GM12878 (cell line): ENCODE results near the gene AGAP2. TPM values are rescaled to one million over a fixed set of nuclear protein-coding genes. Genes with fewer than 3 reads are reported as not detected.

ENCODE experiments used
- CBX3 ChIP-seq: fragments of 200-600 bp; sonication (generic); IDR thresholded peaks from 2 replicates; pipeline ENCODE4 v1.6.1; 2016; ENCODE audit warnings: low read depth, borderline replicate concordance
- EP300 ChIP-seq, 2 experiments: fragments of 150-350 bp in 1 of 2; IDR thresholded peaks; 2 replicates each; pipeline ENCODE4 v1.6.1; 2011 to 2012; ENCODE audit warnings: low read depth in 2 of 2, low read length in 2 of 2, borderline replicate concordance in 1 of 2, improper control_type of control experiment in 1 of 2, inconsistent platforms in 1 of 2; ENCODE audit not compliant: control insufficient read depth in 1 of 2
- ESRRA ChIP-seq: IDR thresholded peaks from 2 replicates; pipeline ENCODE4 v1.6.1; 2012; ENCODE audit warnings: mild to moderate bottlenecking, low read length, improper control_type of control experiment
- NR2C1 ChIP-seq: fragments of 450-650 bp; IDR thresholded peaks from 2 replicates; pipeline ENCODE4 v1.6.1; 2017; ENCODE audit warnings: antibody characterized with exemption, mild to moderate bottlenecking, moderate library complexity
- RB1 ChIP-seq: fragments of 450-650 bp; formaldehyde crosslinking; IDR thresholded peaks from 2 replicates; pipeline ENCODE4 v1.6.1; 2017; ENCODE audit warnings: mild to moderate bottlenecking, borderline replicate concordance
- RFX5 ChIP-seq: IDR thresholded peaks from 2 replicates; pipeline ENCODE4 v1.6.1; 2011; ENCODE audit warnings: low read depth, low read length, improper control_type of control experiment
- SMAD1 ChIP-seq: fragments of 450-650 bp; IDR thresholded peaks from 2 replicates; pipeline ENCODE4 v1.6.1; 2018; ENCODE audit warnings: mild to moderate bottlenecking, low read depth; ENCODE audit not compliant: partially characterized antibody
- SMARCA5 ChIP-seq: fragments of 450-650 bp; IDR thresholded peaks from 2 replicates; pipeline ENCODE4 v1.6.1; 2017; ENCODE audit warnings: mild to moderate bottlenecking
- SRF ChIP-seq, 2 experiments: IDR thresholded peaks; 2 replicates each; pipeline ENCODE4 v1.6.1; 2011; ENCODE audit warnings: low read depth in 2 of 2, low read length in 2 of 2, mild to moderate bottlenecking in 1 of 2, moderate library complexity in 1 of 2
- ZBED1 ChIP-seq: IDR thresholded peaks from 2 replicates; pipeline ENCODE4 v1.6.1; 2016; ENCODE audit warnings: borderline replicate concordance
- polyA plus RNA-seq, 11 experiments: library from polyadenylated mRNA; depleted of rRNA in 4 of 11; unstranded in 6 of 11; stranded (reverse) in 5 of 11; fragments of >200 nt; fragmentation: Nextera tagmentation in 4 of 11; fragmentation: Illumina TruSeq in 1 of 11; extraction: Ambion mirVana in 4 of 11; extraction: Trizol in 1 of 11; gene quantifications; 1 replicate in 1 of 11; 2 replicates in 10 of 11; pipeline versions ENCODE4 v1.2.1 to v1.2.3, GENCODE V29; 2011 to 2016; ENCODE audit warnings: inconsistent platforms in 2 of 11, missing spikeins in 2 of 11, low read depth in 1 of 11
- total RNA-seq, 4 experiments: library from RNA; depleted of rRNA in 3 of 4; stranded (reverse); fragments of >200 nt in 3 of 4; fragmentation: Illumina TruSeq in 1 of 4; extraction: Trizol in 1 of 4; gene quantifications; 2 replicates each; pipeline versions ENCODE4 v1.2.1 to v1.2.3, GENCODE V29; 2013 to 2021
- TF ChIP-seq, protein P1 (sequence below): fragments of 450-650 bp; IDR thresholded peaks from 2 replicates; pipeline ENCODE4 v1.6.1; 2016; ENCODE audit warnings: mild to moderate bottlenecking, moderate library complexity, borderline replicate concordance
- TF ChIP-seq, protein P2 (sequence below): IDR thresholded peaks from 2 replicates; pipeline ENCODE4 v1.6.1; 2011; ENCODE audit warnings: low read depth, mild to moderate bottlenecking, low read length, moderate library complexity, borderline replicate concordance; ENCODE audit errors: extremely low read depth
- TF ChIP-seq, protein P3 (sequence below): fragments of 450-650 bp; formaldehyde crosslinking; IDR thresholded peaks from 2 replicates; pipeline ENCODE4 v1.4.0; 2022; ENCODE audit warnings: mild to moderate bottlenecking, moderate library complexity
- TF ChIP-seq, protein P4 (sequence below): IDR thresholded peaks from 2 replicates; pipeline ENCODE4 v1.6.1; 2012; ENCODE audit warnings: low read depth, low read length, improper control_type of control experiment
- TF ChIP-seq, protein P5 (sequence below): fragments of 450-650 bp; formaldehyde crosslinking; IDR thresholded peaks from 2 replicates; pipeline ENCODE4 v1.5.0; 2022; ENCODE audit warnings: mild to moderate bottlenecking, missing genetic modification characterization
- TF ChIP-seq, protein P6 (sequence below): fragments of 450-650 bp; IDR thresholded peaks from 2 replicates; pipeline ENCODE4 v1.6.1; 2016; ENCODE audit warnings: mild to moderate bottlenecking

Gene AGAP2
- total and polyA plus RNA-seq, 10 of the 15 experiments (the other 5 are each of a cell fraction or from before 2014, with no cell fraction given): 0.29 to 19.8 (median 11.0) TPM

DNA sequence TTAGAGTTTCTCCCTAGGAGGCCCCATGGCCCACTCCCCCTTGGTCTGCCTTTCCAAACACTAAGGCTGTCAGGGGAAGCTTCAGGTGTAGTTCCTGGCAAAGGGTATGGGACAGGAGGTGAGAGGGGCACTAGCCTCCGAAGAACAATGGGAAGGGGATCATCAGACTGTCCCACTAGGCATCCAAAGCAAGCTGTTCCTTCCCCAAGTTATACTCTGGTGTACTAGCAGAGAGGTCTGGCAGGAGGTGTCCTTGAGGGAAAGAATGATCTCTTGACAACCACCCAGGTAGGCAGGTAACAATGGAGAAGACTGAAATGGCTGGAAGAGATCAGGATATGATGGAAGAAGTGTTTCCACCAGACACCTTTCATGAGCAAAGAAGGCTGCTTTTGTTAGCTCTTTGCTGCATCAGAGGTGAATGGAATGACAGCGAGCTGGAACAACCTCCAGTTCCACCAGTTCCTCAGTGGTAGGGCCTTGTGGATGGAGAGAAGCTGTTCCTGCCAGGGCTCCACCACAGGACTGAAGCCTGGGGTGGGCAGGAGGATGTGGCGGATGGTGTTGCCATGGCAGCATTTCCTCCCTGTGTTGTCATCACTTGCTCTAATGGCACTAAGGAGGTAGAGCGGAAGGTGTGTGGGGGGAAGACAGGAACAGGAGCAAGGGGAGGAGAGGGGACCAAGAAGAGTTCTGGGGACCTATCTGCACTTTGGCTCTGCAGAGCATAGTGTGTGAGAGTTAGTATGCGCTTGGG, 2.3 kb upstream of the AGAP2 start (continued):
- TF ChIP-seq ZBED1 (no peak), ESRRA (no peak), RB1 (no peak), EP300 (IDR thresholded peaks at IDR 0.05; ENCODE audit: borderline replicate concordance in 1 of 2, control insufficient read depth in 1 of 2, low read depth in 2 of 2, low read length in 2 of 2) (no peak), CBX3 (no peak), NR2C1 (no peak), SRF (IDR thresholded peaks at IDR 0.05; ENCODE audit: low read depth in 2 of 2, low read length in 2 of 2) (no peak), RFX5 (no peak), SMAD1 (no peak), SMARCA5 (no peak)
- TF ChIP-seq, protein P1, sequence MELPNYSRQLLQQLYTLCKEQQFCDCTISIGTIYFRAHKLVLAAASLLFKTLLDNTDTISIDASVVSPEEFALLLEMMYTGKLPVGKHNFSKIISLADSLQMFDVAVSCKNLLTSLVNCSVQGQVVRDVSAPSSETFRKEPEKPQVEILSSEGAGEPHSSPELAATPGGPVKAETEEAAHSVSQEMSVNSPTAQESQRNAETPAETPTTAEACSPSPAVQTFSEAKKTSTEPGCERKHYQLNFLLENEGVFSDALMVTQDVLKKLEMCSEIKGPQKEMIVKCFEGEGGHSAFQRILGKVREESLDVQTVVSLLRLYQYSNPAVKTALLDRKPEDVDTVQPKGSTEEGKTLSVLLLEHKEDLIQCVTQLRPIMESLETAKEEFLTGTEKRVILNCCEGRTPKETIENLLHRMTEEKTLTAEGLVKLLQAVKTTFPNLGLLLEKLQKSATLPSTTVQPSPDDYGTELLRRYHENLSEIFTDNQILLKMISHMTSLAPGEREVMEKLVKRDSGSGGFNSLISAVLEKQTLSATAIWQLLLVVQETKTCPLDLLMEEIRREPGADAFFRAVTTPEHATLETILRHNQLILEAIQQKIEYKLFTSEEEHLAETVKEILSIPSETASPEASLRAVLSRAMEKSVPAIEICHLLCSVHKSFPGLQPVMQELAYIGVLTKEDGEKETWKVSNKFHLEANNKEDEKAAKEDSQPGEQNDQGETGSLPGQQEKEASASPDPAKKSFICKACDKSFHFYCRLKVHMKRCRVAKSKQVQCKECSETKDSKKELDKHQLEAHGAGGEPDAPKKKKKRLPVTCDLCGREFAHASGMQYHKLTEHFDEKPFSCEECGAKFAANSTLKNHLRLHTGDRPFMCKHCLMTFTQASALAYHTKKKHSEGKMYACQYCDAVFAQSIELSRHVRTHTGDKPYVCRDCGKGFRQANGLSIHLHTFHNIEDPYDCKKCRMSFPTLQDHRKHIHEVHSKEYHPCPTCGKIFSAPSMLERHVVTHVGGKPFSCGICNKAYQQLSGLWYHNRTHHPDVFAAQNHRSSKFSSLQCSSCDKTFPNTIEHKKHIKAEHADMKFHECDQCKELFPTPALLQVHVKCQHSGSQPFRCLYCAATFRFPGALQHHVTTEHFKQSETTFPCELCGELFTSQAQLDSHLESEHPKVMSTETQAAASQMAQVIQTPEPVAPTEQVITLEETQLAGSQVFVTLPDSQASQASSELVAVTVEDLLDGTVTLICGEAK: 0 out of 2 replicates have a peak, but pooled peaks have one; percentile 46
- TF ChIP-seq, protein P2, sequence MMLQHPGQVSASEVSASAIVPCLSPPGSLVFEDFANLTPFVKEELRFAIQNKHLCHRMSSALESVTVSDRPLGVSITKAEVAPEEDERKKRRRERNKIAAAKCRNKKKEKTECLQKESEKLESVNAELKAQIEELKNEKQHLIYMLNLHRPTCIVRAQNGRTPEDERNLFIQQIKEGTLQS: no peak
- TF ChIP-seq, protein P3, sequence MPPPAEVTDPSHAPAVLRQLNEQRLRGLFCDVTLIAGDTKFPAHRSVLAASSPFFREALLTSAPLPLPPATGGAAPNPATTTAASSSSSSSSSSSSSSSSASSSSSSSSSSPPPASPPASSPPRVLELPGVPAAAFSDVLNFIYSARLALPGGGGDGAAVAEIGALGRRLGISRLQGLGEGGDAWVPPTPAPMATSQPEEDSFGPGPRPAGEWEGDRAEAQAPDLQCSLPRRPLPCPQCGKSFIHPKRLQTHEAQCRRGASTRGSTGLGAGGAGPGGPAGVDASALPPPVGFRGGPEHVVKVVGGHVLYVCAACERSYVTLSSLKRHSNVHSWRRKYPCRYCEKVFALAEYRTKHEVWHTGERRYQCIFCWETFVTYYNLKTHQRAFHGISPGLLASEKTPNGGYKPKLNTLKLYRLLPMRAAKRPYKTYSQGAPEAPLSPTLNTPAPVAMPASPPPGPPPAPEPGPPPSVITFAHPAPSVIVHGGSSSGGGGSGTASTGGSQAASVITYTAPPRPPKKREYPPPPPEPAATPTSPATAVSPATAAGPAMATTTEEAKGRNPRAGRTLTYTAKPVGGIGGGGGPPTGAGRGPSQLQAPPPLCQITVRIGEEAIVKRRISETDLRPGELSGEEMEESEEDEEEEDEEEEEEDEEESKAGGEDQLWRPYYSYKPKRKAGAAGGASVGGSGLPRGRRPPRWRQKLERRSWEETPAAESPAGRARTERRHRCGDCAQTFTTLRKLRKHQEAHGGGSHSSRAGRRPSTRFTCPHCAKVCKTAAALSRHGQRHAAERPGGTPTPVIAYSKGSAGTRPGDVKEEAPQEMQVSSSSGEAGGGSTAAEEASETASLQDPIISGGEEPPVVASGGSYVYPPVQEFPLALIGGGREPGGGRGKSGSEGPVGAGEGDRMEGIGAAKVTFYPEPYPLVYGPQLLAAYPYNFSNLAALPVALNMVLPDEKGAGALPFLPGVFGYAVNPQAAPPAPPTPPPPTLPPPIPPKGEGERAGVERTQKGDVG (CRISPR knock-in tag): no peak
- TF ChIP-seq, protein P4, sequence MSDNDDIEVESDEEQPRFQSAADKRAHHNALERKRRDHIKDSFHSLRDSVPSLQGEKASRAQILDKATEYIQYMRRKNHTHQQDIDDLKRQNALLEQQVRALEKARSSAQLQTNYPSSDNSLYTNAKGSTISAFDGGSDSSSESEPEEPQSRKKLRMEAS: no peak
- TF ChIP-seq, protein P5, sequence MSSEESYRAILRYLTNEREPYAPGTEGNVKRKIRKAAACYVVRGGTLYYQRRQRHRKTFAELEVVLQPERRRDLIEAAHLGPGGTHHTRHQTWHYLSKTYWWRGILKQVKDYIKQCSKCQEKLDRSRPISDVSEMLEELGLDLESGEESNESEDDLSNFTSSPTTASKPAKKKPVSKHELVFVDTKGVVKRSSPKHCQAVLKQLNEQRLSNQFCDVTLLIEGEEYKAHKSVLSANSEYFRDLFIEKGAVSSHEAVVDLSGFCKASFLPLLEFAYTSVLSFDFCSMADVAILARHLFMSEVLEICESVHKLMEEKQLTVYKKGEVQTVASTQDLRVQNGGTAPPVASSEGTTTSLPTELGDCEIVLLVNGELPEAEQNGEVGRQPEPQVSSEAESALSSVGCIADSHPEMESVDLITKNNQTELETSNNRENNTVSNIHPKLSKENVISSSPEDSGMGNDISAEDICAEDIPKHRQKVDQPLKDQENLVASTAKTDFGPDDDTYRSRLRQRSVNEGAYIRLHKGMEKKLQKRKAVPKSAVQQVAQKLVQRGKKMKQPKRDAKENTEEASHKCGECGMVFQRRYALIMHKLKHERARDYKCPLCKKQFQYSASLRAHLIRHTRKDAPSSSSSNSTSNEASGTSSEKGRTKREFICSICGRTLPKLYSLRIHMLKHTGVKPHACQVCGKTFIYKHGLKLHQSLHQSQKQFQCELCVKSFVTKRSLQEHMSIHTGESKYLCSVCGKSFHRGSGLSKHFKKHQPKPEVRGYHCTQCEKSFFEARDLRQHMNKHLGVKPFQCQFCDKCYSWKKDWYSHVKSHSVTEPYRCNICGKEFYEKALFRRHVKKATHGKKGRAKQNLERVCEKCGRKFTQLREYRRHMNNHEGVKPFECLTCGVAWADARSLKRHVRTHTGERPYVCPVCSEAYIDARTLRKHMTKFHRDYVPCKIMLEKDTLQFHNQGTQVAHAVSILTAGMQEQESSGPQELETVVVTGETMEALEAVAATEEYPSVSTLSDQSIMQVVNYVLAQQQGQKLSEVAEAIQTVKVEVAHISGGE (CRISPR knock-in tag): no peak
- TF ChIP-seq, protein P6, sequence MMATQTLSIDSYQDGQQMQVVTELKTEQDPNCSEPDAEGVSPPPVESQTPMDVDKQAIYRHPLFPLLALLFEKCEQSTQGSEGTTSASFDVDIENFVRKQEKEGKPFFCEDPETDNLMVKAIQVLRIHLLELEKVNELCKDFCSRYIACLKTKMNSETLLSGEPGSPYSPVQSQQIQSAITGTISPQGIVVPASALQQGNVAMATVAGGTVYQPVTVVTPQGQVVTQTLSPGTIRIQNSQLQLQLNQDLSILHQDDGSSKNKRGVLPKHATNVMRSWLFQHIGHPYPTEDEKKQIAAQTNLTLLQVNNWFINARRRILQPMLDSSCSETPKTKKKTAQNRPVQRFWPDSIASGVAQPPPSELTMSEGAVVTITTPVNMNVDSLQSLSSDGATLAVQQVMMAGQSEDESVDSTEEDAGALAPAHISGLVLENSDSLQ: no peak
